Endothelial cell of umbilical vein (primary cell): Measurements from ENCODE around the gene MICAL3. TPM values are rescaled to one million over a fixed set of nuclear protein-coding genes. Genes with fewer than 3 reads are reported as not detected.

Experiments used
- BruUV-seq: library from RNA; stranded (reverse); fragments of 400-500 nt; replicated peaks from 2 replicates; lab custom pipeline; 2021; lab: Mats Ljungman, UMichigan
- CTCF ChIA-PET: fragments of 300-600, 350-600 bp; sonication (Branson Sonifier 250); formaldehyde crosslinking; loops from one replicate; lab custom pipeline; 2021; ENCODE audit warnings: antibody characterized with exemption, inconsistent platforms; lab: Charles Lee
- POLR2A ChIA-PET: fragments of 300-600, 350-600 bp; sonication (Branson Sonifier 250); formaldehyde crosslinking; loops from one replicate; lab custom pipeline; 2021; ENCODE audit warnings: antibody characterized with exemption, inconsistent platforms; lab: Charles Lee
- DNase-seq: peaks from one replicate; pipeline ENCODE4 v3.0.0-alpha.2; 2011; ENCODE audit warnings: low read depth, low spot score
- FAIRE-seq: peaks from 2 replicates; lab custom pipeline; 2011; peaks lifted over from hg19 to GRCh38; lab: Jason Lieb, UNC
- H2AFZ ChIP-seq: 2 replicates; pipeline ENCODE4 v1.6.0; 2012; ENCODE audit warnings: low read depth, low read length, control low read depth, inconsistent platforms
- H3K27ac ChIP-seq: 2 replicates; pipeline ENCODE4 v1.5.1; 2011; ENCODE audit warnings: low read depth, mild to moderate bottlenecking, control low read depth, low read length, moderate library complexity; ENCODE audit not compliant: insufficient read depth
- H3K27me3 ChIP-seq, 2 experiments: 2 replicates each; pipeline versions ENCODE4 v1.6.0 to v1.6.1; 2011; ENCODE audit warnings: low read length in 2 of 2, mixed read lengths in 1 of 2; ENCODE audit not compliant: control insufficient read depth in 2 of 2, insufficient read depth in 2 of 2
- H3K36me3 ChIP-seq, 2 experiments: 2 replicates in 1 of 2; 3 replicates in 1 of 2; pipeline ENCODE4 v1.5.1; 2011; ENCODE audit warnings: low read length in 2 of 2, mild to moderate bottlenecking in 1 of 2, moderate library complexity in 1 of 2; ENCODE audit not compliant: control insufficient read depth in 2 of 2, insufficient read depth in 2 of 2; ENCODE audit errors: extremely low read depth in 1 of 2
- H3K4me1 ChIP-seq: 3 replicates; pipeline ENCODE4 v1.5.1; 2011; ENCODE audit warnings: mild to moderate bottlenecking, low read length; ENCODE audit not compliant: control insufficient read depth, insufficient read depth; ENCODE audit errors: extremely low read depth
- H3K4me2 ChIP-seq: 2 replicates; pipeline ENCODE4 v1.6.1; 2011; ENCODE audit warnings: low read length, control low read depth, mixed read lengths; ENCODE audit not compliant: insufficient read depth
- H3K4me3 ChIP-seq, 3 experiments: fragments of 200-600 bp in 1 of 3; sonication (generic), shearing (Covaris generic) in 1 of 3; replicated peaks in 1 of 3; 2 replicates each; pipeline ENCODE4 v1.5.1; 2011 to 2016; ENCODE audit warnings: control low read depth in 3 of 3, low read length in 3 of 3, mild to moderate bottlenecking in 2 of 3, inconsistent platforms in 1 of 3, low read depth in 1 of 3, moderate library complexity in 1 of 3; ENCODE audit not compliant: insufficient read depth in 1 of 3
- H3K79me2 ChIP-seq: 2 replicates; pipeline ENCODE4 v1.6.0; 2012; ENCODE audit warnings: low read length, inconsistent platforms; ENCODE audit not compliant: control insufficient read depth, insufficient read depth
- H3K9ac ChIP-seq: replicated peaks from 2 replicates; pipeline ENCODE3; 2011; ENCODE audit warnings: low read length, control low read depth; ENCODE audit not compliant: insufficient read depth; ENCODE audit errors: extremely low read depth
- H3K9me1 ChIP-seq: replicated peaks from 3 replicates; pipeline ENCODE4 v1.6.0; 2011; ENCODE audit warnings: mild to moderate bottlenecking, low read length; ENCODE audit not compliant: control insufficient read depth, insufficient read depth; ENCODE audit errors: extremely low read depth
- H3K9me3 ChIP-seq: replicated peaks from 2 replicates; pipeline ENCODE4 v1.5.1; 2012; ENCODE audit warnings: low read length, inconsistent platforms; ENCODE audit not compliant: control insufficient read depth, insufficient read depth
- H4K20me1 ChIP-seq: replicated peaks from 2 replicates; pipeline ENCODE3; 2011; ENCODE audit warnings: mild to moderate bottlenecking, low read length; ENCODE audit not compliant: control insufficient read depth, insufficient read depth; ENCODE audit errors: extremely low read depth
- CTCF ChIP-seq, 2 donors: IDR thresholded peaks; 1 replicate in 1 of 2; 2 replicates in 1 of 2; pipeline ENCODE4 v1.5.1; 2011; ENCODE audit warnings: low read length in 2 of 2, mild to moderate bottlenecking in 2 of 2, moderate library complexity in 2 of 2, control low read depth in 1 of 2, inconsistent platforms in 1 of 2, low read depth in 1 of 2; ENCODE audit not compliant: insufficient read depth in 1 of 2; ENCODE audit errors: extremely low read depth in 1 of 2
- EZH2 ChIP-seq: IDR thresholded peaks from 2 replicates; pipeline ENCODE4 v1.6.1; 2012; ENCODE audit warnings: borderline replicate concordance, low read depth, mild to moderate bottlenecking, moderate library complexity, low read length, inconsistent platforms; ENCODE audit not compliant: severe bottlenecking
- FOS ChIP-seq: IDR thresholded peaks from 2 replicates; pipeline ENCODE4 v1.6.1; 2011; ENCODE audit warnings: mild to moderate bottlenecking, low read length, moderate library complexity, borderline replicate concordance; ENCODE audit not compliant: insufficient read depth
- GATA2 ChIP-seq: IDR thresholded peaks from 2 replicates; pipeline ENCODE4 v1.7.0; 2011; ENCODE audit warnings: low read depth, mild to moderate bottlenecking, moderate library complexity, mixed read lengths, low read length; ENCODE audit not compliant: insufficient read length, insufficient read depth
- JUN ChIP-seq: IDR thresholded peaks from 2 replicates; pipeline ENCODE4 v1.6.1; 2011; ENCODE audit warnings: borderline replicate concordance, low read depth; ENCODE audit not compliant: insufficient read length, insufficient read depth
- MAX ChIP-seq: IDR thresholded peaks from 2 replicates; pipeline ENCODE4 v1.6.1; 2011; ENCODE audit not compliant: insufficient read depth, insufficient read length
- MYC ChIP-seq: IDR thresholded peaks from one replicate; pipeline ENCODE4 v1.6.1; 2011; ENCODE audit warnings: mild to moderate bottlenecking, low read depth, low read length
- POLR2A ChIP-seq: IDR thresholded peaks from 2 replicates; pipeline ENCODE4 v1.6.1; 2012; ENCODE audit warnings: low read depth, mild to moderate bottlenecking, control low read depth, low read length
- POLR2AphosphoS5 ChIP-seq: IDR thresholded peaks from 2 replicates; pipeline ENCODE4 v1.6.1; 2012; ENCODE audit warnings: low read depth, mild to moderate bottlenecking, control low read depth, low read length, moderate library complexity; ENCODE audit not compliant: insufficient read depth
- dilution Hi-C: fragments of 300-500 bp; cut with MboI; formaldehyde crosslinking; loops from one replicate; pipeline ENCODE4 v1.15.0; 2019; ENCODE audit warnings: low sequenced_read_pairs; ENCODE audit not compliant: extremely low pct_ligation_motif_present
- intact Hi-C: fragments of 100-400 bp; cut with micrococcal nuclease; formaldehyde crosslinking; loops from one replicate; pipeline ENCODE4 v1.10.0; 2022
- polyA plus RNA-seq, 4 experiments: library from polyadenylated mRNA; depleted of rRNA in 3 of 4; stranded (reverse) in 3 of 4; unstranded in 1 of 4; fragments of >200 nt; gene quantifications; 2 replicates each; pipeline versions ENCODE4 v1.2.1 to v1.2.3, GENCODE V29; 2011 to 2012; ENCODE audit warnings: missing spikeins in 1 of 4
- total RNA-seq: library from RNA; stranded (reverse); gene quantifications from 2 replicates; pipeline ENCODE4 v1.2.3, GENCODE V29; 2021

The MICAL3 gene
- total and polyA plus RNA-seq, 2 donors (not counting 3 experiments of a cell fraction or from before 2014, with no cell fraction given), result 14.5 to 63.7 TPM

- no peak for TF ChIP-seq MYC
- no peak for TF ChIP-seq GATA2
- no peak for TF ChIP-seq EZH2
- TF ChIP-seq FOS, result no peak
- no peak for TF ChIP-seq JUN
- TF ChIP-seq POLR2AphosphoS5, result no peak
- no peak for TF ChIP-seq CTCF (IDR thresholded peaks at IDR 0.05; ENCODE audit: extremely low read depth in 1 of 2, insufficient read depth in 1 of 2, low read depth in 1 of 2, low read length in 2 of 2)
- no peak for TF ChIP-seq POLR2A
- no peak for TF ChIP-seq MAX
- POLR2A ChIA-PET, result no interaction called here
- CTCF ChIA-PET, result no interaction called here
Measured at GRCh38 chr22:17796695-17797094, 227.7 kb downstream of the MICAL3 start.

More at GRCh38 chr22:17796695-17797094, 227.7 kb downstream of the MICAL3 start:
- Histone ChIP-seq H3K27ac (no peak overlapping the region), H3K4me1 (no peaks in the 10 kb centered on the region), H3K9me3 (no peaks in the 10 kb centered on the region), H3K27me3 (no peaks in the 10 kb centered on the region), H3K79me2 (no peaks in the 10 kb centered on the region), H2AFZ (no peak overlapping the region), H3K4me3 (no peak overlapping the region), H3K9me1 (no peaks in the 10 kb centered on the region), H3K36me3 (no peaks in the 10 kb centered on the region), H4K20me1 (no peaks in the 10 kb centered on the region), H3K4me2 (no peak overlapping the region), H3K9ac (no peak overlapping the region)
- FAIRE-seq, result no peak
- dilution Hi-C loops, result no loop called here
- intact Hi-C loops, result no loop called here
- no TSS peak for BruUV-seq
- DNase-seq, result no peak
